Kidney (tissue), 14 donors: ENCODE data around the gene PODXL2. TPM values are rescaled to one million over a fixed set of nuclear protein-coding genes. Genes with fewer than 3 reads are reported as not detected.
"Not testable (repeated sequence)": the region's sequence is repeated elsewhere in the genome, so short reads cannot be mapped to it uniquely, and the experiment has no call there.

Experiments
- DNase-seq, 5 donors: peaks; one replicate each; pipeline ENCODE4 v3.0.0-alpha.2; 2013 to 2020
- FAIRE-seq: peaks from 2 replicates; lab custom pipeline; 2012; peaks lifted over from hg19 to GRCh38; lab: Jason Lieb, UNC
- H3K27ac ChIP-seq, 2 donors: one replicate each; pipeline ENCODE4 v1.7.0; 2013; ENCODE audit warnings: low read depth in 2 of 2, low read length in 2 of 2, inconsistent platforms in 1 of 2
- H3K27me3 ChIP-seq: one replicate; pipeline ENCODE4 v1.7.1; 2013; ENCODE audit warnings: low read length, inconsistent platforms; ENCODE audit not compliant: control insufficient read depth, insufficient read depth
- H3K36me3 ChIP-seq, 3 donors: one replicate each; pipeline versions ENCODE4 v1.7.0 to v1.7.1; 2013; ENCODE audit warnings: low read length in 3 of 3, control low read depth in 1 of 3, inconsistent platforms in 1 of 3; ENCODE audit not compliant: insufficient read depth in 3 of 3, control insufficient read depth in 2 of 3
- H3K4me1 ChIP-seq, 3 donors: one replicate each; pipeline versions ENCODE4 v1.7.0 to v1.7.1; 2013; ENCODE audit warnings: low read length in 3 of 3, inconsistent platforms in 1 of 3, low read depth in 1 of 3; ENCODE audit not compliant: control insufficient read depth in 2 of 3, insufficient read depth in 2 of 3
- H3K4me3 ChIP-seq, 3 donors: one replicate each; pipeline versions ENCODE4 v1.7.0 to v1.8.1; 2013; ENCODE audit warnings: low read length in 3 of 3, control low read depth in 1 of 3, inconsistent platforms in 1 of 3
- H3K9ac ChIP-seq, 3 donors: one replicate each; pipeline versions ENCODE4 v1.7.0 to v1.7.1; 2013; ENCODE audit warnings: low read length in 3 of 3, control low read depth in 1 of 3, inconsistent platforms in 1 of 3
- H3K9me3 ChIP-seq, 3 donors: one replicate each; pipeline versions ENCODE4 v1.7.0 to v1.7.1; 2013; ENCODE audit warnings: low read length in 3 of 3, control low read depth in 1 of 3, inconsistent platforms in 1 of 3; ENCODE audit not compliant: control insufficient read depth in 2 of 3, insufficient read depth in 1 of 3
- intact Hi-C: fragments of 100-400 bp; cut with DNase I; formaldehyde crosslinking; loops from one replicate; pipeline ENCODE4 v1.11.1; 2022
- polyA plus RNA-seq: library from polyadenylated mRNA; stranded (reverse); fragments of 350-450 nt; fragmentation: Illumina TruSeq; extraction: RNeasy Lipid Tissue Mini Kit (QIAGEN cat#74804); gene quantifications from one replicate; pipeline ENCODE4 v1.2.3, GENCODE V29; 2014; ENCODE audit warnings: low read depth, low replicate concordance; ENCODE audit not compliant: insufficient read depth
- total RNA-seq: library from RNA; stranded (reverse); fragmentation: NEBNext Ultra II Directional; extraction: Animal tissue kit (Norgen Biotek cat#: 25700); gene quantifications from one replicate; pipeline ENCODE4 v1.2.1, GENCODE V29; 2021
- TF ChIP-seq, protein P1 (sequence below): IDR thresholded peaks from 3 replicates; pipeline ENCODE4 v1.5.1; 2012; ENCODE audit warnings: mild to moderate bottlenecking, moderate library complexity, borderline replicate concordance; ENCODE audit not compliant: insufficient read depth; ENCODE audit errors: extremely low read depth
- donor health status: control.
- donor health status: control.
- donor health status: control.
- donor health status: control.
- donor health status: control.
- donor health status: DM: yes; HTN: yes; CAD: no.
- donor health status: Normal renal cell carcinoma (clear cell type).

PODXL2 gene
- total and polyA plus RNA-seq, 2 donors from 2014 or later = 7.4 to 10.5 TPM

DNA sequence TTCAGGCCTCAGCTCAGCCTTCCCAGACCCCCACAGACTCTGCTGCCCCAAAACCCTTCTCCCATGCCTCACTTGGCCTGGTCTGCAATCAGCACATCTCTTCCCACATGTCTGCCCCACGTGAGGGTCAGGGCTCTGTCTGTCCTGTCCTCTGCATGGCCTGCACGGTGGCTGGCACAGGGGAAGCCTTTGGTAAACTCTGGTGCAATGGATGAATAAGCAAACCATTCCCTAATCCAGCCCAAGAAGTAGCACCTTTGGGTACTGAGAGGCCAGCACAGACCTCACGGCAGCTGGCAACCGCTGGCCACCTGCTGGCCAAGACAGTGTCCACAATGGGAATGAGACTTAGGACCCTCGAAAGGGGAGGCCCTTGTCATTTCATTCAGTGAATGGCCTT lies 71.4 kb downstream of the PODXL2 start:
- TF ChIP-seq, protein P1, sequence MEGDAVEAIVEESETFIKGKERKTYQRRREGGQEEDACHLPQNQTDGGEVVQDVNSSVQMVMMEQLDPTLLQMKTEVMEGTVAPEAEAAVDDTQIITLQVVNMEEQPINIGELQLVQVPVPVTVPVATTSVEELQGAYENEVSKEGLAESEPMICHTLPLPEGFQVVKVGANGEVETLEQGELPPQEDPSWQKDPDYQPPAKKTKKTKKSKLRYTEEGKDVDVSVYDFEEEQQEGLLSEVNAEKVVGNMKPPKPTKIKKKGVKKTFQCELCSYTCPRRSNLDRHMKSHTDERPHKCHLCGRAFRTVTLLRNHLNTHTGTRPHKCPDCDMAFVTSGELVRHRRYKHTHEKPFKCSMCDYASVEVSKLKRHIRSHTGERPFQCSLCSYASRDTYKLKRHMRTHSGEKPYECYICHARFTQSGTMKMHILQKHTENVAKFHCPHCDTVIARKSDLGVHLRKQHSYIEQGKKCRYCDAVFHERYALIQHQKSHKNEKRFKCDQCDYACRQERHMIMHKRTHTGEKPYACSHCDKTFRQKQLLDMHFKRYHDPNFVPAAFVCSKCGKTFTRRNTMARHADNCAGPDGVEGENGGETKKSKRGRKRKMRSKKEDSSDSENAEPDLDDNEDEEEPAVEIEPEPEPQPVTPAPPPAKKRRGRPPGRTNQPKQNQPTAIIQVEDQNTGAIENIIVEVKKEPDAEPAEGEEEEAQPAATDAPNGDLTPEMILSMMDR = no peak
- no peak overlapping the region for H3K27ac ChIP-seq
- no peaks in the 10 kb centered on the region for H3K36me3 ChIP-seq
- DNase-seq (peak in 1 of 5 donors; percentile 41), FAIRE-seq (no peak)
- no peak overlapping the region for H3K4me3 ChIP-seq
- peaks cover 0 to 37% (median 13%) of the 10 kb centered on the region in 3 donors for H3K4me1 ChIP-seq
- no peak overlapping the region for H3K9ac ChIP-seq
- intact Hi-C loops = no loop called here
- H3K9me3 ChIP-seq = peaks cover 0 to 4% (median 0%) of the 10 kb centered on the region in 3 donors
- no peaks in the 10 kb centered on the region for H3K27me3 ChIP-seq

DNA sequence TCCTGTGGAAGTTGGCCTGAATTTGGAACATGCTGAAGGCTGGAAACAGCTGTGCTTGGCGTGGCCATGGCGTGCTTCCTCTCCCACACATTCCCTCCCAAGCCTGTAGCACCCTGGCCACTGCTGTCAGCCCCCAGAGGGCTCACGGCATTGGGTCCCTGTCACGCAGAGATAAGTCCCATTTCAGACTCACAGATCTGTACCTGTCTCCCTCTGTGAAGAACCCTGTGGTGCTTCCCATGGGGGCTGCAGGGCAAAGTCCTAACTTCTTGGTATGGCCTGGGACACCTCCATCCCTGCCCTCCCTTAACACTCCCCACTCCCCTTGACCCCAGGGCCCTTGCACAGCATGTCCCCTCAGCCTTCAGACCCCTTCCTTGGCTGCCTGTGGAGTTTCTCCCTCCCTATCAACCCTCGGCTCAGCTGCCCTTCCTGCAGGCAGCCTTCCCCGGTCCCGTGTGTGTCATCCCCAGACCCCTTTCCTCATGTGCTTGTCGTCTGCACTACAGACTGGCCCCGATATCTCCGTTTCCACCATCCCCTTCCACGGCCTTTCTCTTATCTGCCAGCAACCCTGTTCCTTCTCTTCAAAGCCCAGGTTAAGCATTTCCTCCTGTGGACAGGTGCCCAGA lies 72.4 kb downstream of the PODXL2 start:
- H3K9ac ChIP-seq = no peak overlapping the region
- DNase-seq = peak in 2 of 5 donors; percentile 40 to 57
- intact Hi-C loops = no loop called here
- no peaks in the 10 kb centered on the region for H3K36me3 ChIP-seq
- TF ChIP-seq, protein P1 = no peak
- no peak overlapping the region for H3K4me3 ChIP-seq
- H3K4me1 ChIP-seq = peaks cover 0 to 37% (median 13%) of the 10 kb centered on the region in 3 donors
- H3K9me3 ChIP-seq = peaks cover 0 to 4% (median 0%) of the 10 kb centered on the region in 3 donors
- H3K27me3 ChIP-seq = no peaks in the 10 kb centered on the region
- FAIRE-seq = no peak
- H3K27ac ChIP-seq = peak overlapping the region in 1 of 2 donors; percentile 60

DNA sequence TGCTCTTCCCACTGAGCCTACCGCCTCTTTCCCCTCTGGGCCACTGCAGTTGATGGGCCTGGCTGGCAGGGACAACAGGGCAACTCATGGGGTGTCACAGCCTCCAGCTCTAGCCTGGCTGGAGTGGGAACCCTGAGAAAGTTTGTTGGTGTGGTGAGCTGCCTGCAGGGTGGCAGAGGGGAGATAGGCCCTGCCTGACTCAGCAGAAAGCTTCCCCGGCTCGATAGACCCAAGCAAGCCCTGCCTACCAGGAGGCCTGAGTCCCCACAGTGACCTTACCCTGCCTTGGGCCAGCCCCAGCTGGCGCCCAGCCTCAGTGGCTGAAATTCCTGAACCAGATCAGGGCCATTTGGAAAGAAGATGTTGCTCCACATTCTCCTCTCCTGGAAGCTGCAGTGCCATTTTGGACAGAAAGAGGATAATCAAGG lies 73.2 kb downstream of the PODXL2 start:
- H3K36me3 ChIP-seq = no peaks in the 10 kb centered on the region
- FAIRE-seq (no peak), DNase-seq (no peak)
- H3K27me3 ChIP-seq = no peaks in the 10 kb centered on the region
- H3K9ac ChIP-seq = no peak overlapping the region
- intact Hi-C loops = no loop called here
- no peak overlapping the region for H3K4me3 ChIP-seq
- peak overlapping the region in 1 of 2 donors; percentile 33 for H3K27ac ChIP-seq
- TF ChIP-seq, protein P1 = no peak
- peaks cover 0 to 31% (median 7%) of the 10 kb centered on the region in 3 donors for H3K4me1 ChIP-seq
- peaks cover 0 to 4% (median 0%) of the 10 kb centered on the region in 3 donors for H3K9me3 ChIP-seq

DNA sequence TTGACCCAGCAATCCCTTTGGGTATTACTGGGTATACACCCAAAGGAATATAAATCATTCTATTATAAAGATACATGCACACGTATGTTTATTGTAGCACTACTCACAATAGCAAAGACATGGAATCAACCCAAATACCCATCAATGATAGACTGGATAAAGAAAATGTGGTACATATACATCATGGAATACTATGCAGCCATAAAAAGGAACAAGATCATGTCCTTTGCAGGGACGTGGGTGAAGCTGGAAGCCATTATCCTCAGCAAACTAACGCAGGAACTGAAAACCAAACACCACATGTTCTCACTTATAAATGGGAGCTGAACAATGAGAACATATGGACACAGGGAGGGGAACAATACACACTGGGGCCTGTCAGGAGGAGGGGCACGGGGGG lies 75.9 kb downstream of the PODXL2 start:
- H3K9me3 ChIP-seq, H3K27me3 ChIP-seq, FAIRE-seq, H3K27ac ChIP-seq, H3K4me3 ChIP-seq, intact Hi-C loops, H3K9ac ChIP-seq, H3K36me3 ChIP-seq: not testable (repeated sequence)
- peaks cover 0 to 17% (median 6%) of the 10 kb centered on the region in 3 donors for H3K4me1 ChIP-seq
- DNase-seq = peak in 1 of 5 donors; percentile 26
